A549 (cell line): ENCODE data around the gene TMTC1. TPM values are rescaled to one million over a fixed set of nuclear protein-coding genes. Genes with fewer than 3 reads are reported as not detected.

Experiments
- ATAC-seq, 2 experiments: fragments of 200-7000 bp in 1 of 2; fragments of >200 bp in 1 of 2; cut with Nextera tagmentation in 1 of 2; cut with Tn5 transposase in 1 of 2; 3 replicates each; pipeline versions ENCODE4 v1.8.0 to v1.9.1; 2018 to 2020; ENCODE audit warnings: mild to moderate bottlenecking in 1 of 2, moderate library complexity in 1 of 2
- CTCF ChIA-PET: fragments of 300-600 bp; sonication (Branson Sonifier 250); formaldehyde crosslinking; extraction: SDS; loops from one replicate; lab custom pipeline; 2021; ENCODE audit warnings: antibody characterized with exemption, inconsistent platforms; lab: Yijun Ruan, JAX
- POLR2A ChIA-PET: fragments of 350-600 bp; formaldehyde crosslinking; extraction: SDS; loops from one replicate; lab custom pipeline; 2021; ENCODE audit warnings: antibody characterized with exemption, inconsistent platforms; lab: Yijun Ruan, JAX
- DNase-seq, 2 experiments: peaks; one replicate each; pipeline versions ENCODE4 v3.0.0 to v3.0.0-alpha.2; 2011 to 2016; ENCODE audit warnings: low read depth in 1 of 2, low spot score in 1 of 2
- FAIRE-seq: peaks from 2 replicates; lab custom pipeline; 2011; peaks lifted over from hg19 to GRCh38; lab: Jason Lieb, UNC
- H3K27ac ChIP-seq, 2 experiments: fragments of >200 bp; sonication (Bioruptor Twin); formaldehyde crosslinking; 3 replicates each; pipeline ENCODE4 v1.5.1; 2016 to 2017
- H3K4me1 ChIP-seq: fragments of >200 bp; sonication (Bioruptor Twin); formaldehyde crosslinking; 3 replicates; pipeline ENCODE4 v1.6.1; 2016
- H3K4me2 ChIP-seq: fragments of >200 bp; sonication (Bioruptor Twin); formaldehyde crosslinking; 3 replicates; pipeline ENCODE4 v1.6.1; 2016
- H3K4me3 ChIP-seq: fragments of >200 bp; sonication (Bioruptor Twin); formaldehyde crosslinking; 3 replicates; pipeline ENCODE4 v1.5.1; 2016
- H3K9me3 ChIP-seq: fragments of >200 bp; sonication (Bioruptor Twin); formaldehyde crosslinking; 3 replicates; pipeline ENCODE4 v1.6.1; 2016
- CBX2 ChIP-seq: fragments of 200-600 bp; sonication (generic); IDR thresholded peaks from 2 replicates; pipeline ENCODE4 v1.6.1; 2016; ENCODE audit warnings: low read depth, mild to moderate bottlenecking, borderline replicate concordance
- EHF ChIP-seq: fragments of 250-450 bp; sonication (Bioruptor Pico); IDR thresholded peaks from 2 replicates; pipeline ENCODE4 v1.5.0; 2020; ENCODE audit warnings: mild to moderate bottlenecking
- EP300 ChIP-seq, 2 experiments: fragments of >200 bp; sonication (Bioruptor Twin); formaldehyde crosslinking; IDR thresholded peaks; 2 replicates in 1 of 2; 3 replicates in 1 of 2; pipeline ENCODE4 v1.6.1; 2016 to 2017
- GATA3 ChIP-seq: IDR thresholded peaks from 2 replicates; pipeline ENCODE4 v1.6.1; 2012; ENCODE audit warnings: borderline replicate concordance
- HOXB5 ChIP-seq: fragments of 250-450 bp; sonication (Bioruptor Pico); IDR thresholded peaks from 2 replicates; pipeline ENCODE4 v1.5.0; 2020; ENCODE audit warnings: mild to moderate bottlenecking, moderate library complexity
- MAFK ChIP-seq: fragments of 450-650 bp; IDR thresholded peaks from 2 replicates; pipeline ENCODE4 v1.6.1; 2014; ENCODE audit not compliant: partially characterized antibody
- MYC ChIP-seq: IDR thresholded peaks from 2 replicates; pipeline ENCODE4 v1.6.1; 2012; ENCODE audit warnings: mild to moderate bottlenecking, inconsistent platforms, low read length, improper control_type of control experiment, borderline replicate concordance
- NPAS2 ChIP-seq: fragments of 250-450 bp; sonication (Bioruptor Pico); IDR thresholded peaks from 2 replicates; pipeline ENCODE4 v1.8.0; 2022; ENCODE audit warnings: mild to moderate bottlenecking, moderate library complexity, borderline replicate concordance
- PBX3 ChIP-seq: IDR thresholded peaks from 2 replicates; pipeline ENCODE4 v1.6.1; 2012
- PHF8 ChIP-seq: fragments of 200-600 bp; sonication (generic); IDR thresholded peaks from 2 replicates; pipeline ENCODE4 v1.6.1; 2016; ENCODE audit warnings: low read depth, mild to moderate bottlenecking, antibody characterized with exemption, moderate library complexity, borderline replicate concordance
- POLR2A ChIP-seq: IDR thresholded peaks from 2 replicates; pipeline ENCODE4 v1.6.1; 2012; ENCODE audit warnings: mild to moderate bottlenecking, low read length
- POLR2AphosphoS2 ChIP-seq: conservative IDR thresholded peaks from 2 replicates; pipeline ENCODE4 v1.6.1; 2012; ENCODE audit warnings: low read length, improper control_type of control experiment, inconsistent platforms
- SMC3 ChIP-seq: fragments of >200 bp; sonication (Bioruptor Twin); formaldehyde crosslinking; IDR thresholded peaks from 3 replicates; pipeline ENCODE4 v1.6.1; 2018; ENCODE audit warnings: inconsistent platforms
- SREBF2 ChIP-seq: fragments of 450-650 bp; IDR thresholded peaks from 2 replicates; pipeline ENCODE4 v1.6.1; 2014; ENCODE audit warnings: mild to moderate bottlenecking, moderate library complexity
- TP53 ChIP-seq: fragments of 250-450 bp; sonication (Bioruptor Pico); IDR thresholded peaks from 2 replicates; pipeline ENCODE4 v1.5.0; 2021; ENCODE audit warnings: mild to moderate bottlenecking, moderate library complexity
- ZC3H11A ChIP-seq: fragments of 450-650 bp; IDR thresholded peaks from 2 replicates; pipeline ENCODE4 v1.6.1; 2014; ENCODE audit warnings: antibody characterized with exemption, mild to moderate bottlenecking
- WGBS: methylation state at CpG from one replicate; pipeline ENCODE4 v1.1.6; 2017; ENCODE audit errors: missing lambda C conversion rate; 5-methylcytosine and 5-hydroxymethylcytosine counted together
- polyA plus RNA-seq, 4 experiments: library from polyadenylated mRNA; depleted of rRNA in 3 of 4; stranded (reverse); fragments of >200 nt; fragmentation: RNase III in 1 of 4; extraction: RNeasy Plus Mini Kit Qiagen cat#74134 plus additional on column Dnase treatment in 1 of 4; gene quantifications; 2 replicates in 3 of 4; 3 replicates in 1 of 4; pipeline ENCODE4 v1.2.3, GENCODE V29; 2011 to 2017
- TF ChIP-seq, protein P1 (sequence below): fragments of >200 bp; sonication (Bioruptor Twin); formaldehyde crosslinking; IDR thresholded peaks from 2 replicates; pipeline ENCODE4 v1.6.1; 2016
- TF ChIP-seq, protein P2 (sequence below): fragments of 450-650 bp; IDR thresholded peaks from 2 replicates; pipeline ENCODE4 v1.6.1; 2014; ENCODE audit warnings: antibody characterized with exemption

Gene TMTC1
- polyA plus RNA-seq, 2 of the 4 experiments (the other 2 are of a cell fraction), result 0.28 TPM; not detected in 1

- H3K4me3 ChIP-seq, result no peak overlapping the region
- FAIRE-seq, result no peak
- H3K4me2 ChIP-seq, result no peak overlapping the region
- no peak overlapping the region for H3K27ac ChIP-seq
- no peaks in the 10 kb centered on the region for H3K9me3 ChIP-seq
- ATAC-seq, result no peak
- H3K4me1 ChIP-seq, result no peaks in the 10 kb centered on the region
- WGBS, result 17% methylated on average over 5 of the region's 5 CpGs
- TF ChIP-seq SREBF2 (no peak), POLR2AphosphoS2 (no peak), EP300 (IDR thresholded peaks at IDR 0.05) (no peak), CBX2 (no peak), SMC3 (no peak), NPAS2 (CRISPR knock-in tag) (no peak), MYC (no peak), PBX3 (no peak), TP53 (CRISPR knock-in tag) (no peak)
- TF ChIP-seq, protein P1, sequence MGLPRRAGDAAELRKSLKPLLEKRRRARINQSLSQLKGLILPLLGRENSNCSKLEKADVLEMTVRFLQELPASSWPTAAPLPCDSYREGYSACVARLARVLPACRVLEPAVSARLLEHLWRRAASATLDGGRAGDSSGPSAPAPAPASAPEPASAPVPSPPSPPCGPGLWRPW, result no peak
- DNase-seq, result no peak
- ChIA-PET POLR2A (no interaction called here), CTCF (no interaction called here)
Measured at GRCh38 chr12:29734305-29734704, 49.4 kb downstream of the TMTC1 start.

GRCh38 chr12:29733501-29733900 is 50.2 kb downstream of the TMTC1 start:
- FAIRE-seq (no peak), ATAC-seq (no peak), DNase-seq (no peak)
- 23% methylated on average over 1 of the region's 1 CpG for WGBS
- ChIA-PET POLR2A (no interaction called here), CTCF (interaction anchor here (0.6 kb wide), 1 partner anchor 9 kb away, joined by 3 read pairs; no protein-coding TSS in a partner anchor)
- Histone ChIP-seq H3K9me3 (no peaks in the 10 kb centered on the region), H3K4me2 (no peak overlapping the region), H3K4me1 (no peaks in the 10 kb centered on the region), H3K4me3 (no peak overlapping the region), H3K27ac (no peak overlapping the region)
- TF ChIP-seq MAFK (no peak), POLR2A (no peak), ZC3H11A (no peak), HOXB5 (CRISPR knock-in tag) (no peak)

DNA sequence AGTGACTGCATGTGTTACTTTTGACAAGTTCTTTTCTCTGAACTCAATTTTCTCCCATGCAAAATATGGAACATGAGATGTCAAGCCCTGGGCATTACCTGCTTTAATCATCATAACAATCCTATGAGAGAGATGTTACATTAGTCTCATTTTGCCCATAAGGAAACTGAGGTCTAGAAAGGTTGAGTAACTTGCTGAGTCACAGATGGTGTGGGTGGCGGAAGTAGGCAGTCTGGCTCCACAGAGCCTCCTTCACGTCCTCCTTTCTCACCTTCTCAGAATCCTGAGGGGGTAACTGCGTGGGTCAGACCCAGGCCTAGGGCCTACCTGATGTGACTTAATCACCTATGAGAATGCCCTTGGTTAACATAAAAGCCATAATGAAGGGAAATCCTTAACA is 50.7 kb downstream of the TMTC1 start:
- no peaks in the 10 kb centered on the region for H3K9me3 ChIP-seq
- no peak overlapping the region for H3K27ac ChIP-seq
- no peak overlapping the region for H3K4me2 ChIP-seq
- H3K4me3 ChIP-seq, result no peak overlapping the region
- 34% methylated on average over 3 of the region's 3 CpGs for WGBS
- POLR2A ChIA-PET, result no interaction called here
- DNase-seq, result no peak
- no peak for TF ChIP-seq PHF8
- no peak for TF ChIP-seq GATA3
- TF ChIP-seq, all 56 proteins: peak for 0
- FAIRE-seq, result no peak
- ATAC-seq, result no peak
- H3K4me1 ChIP-seq, result no peaks in the 10 kb centered on the region
- CTCF ChIA-PET, result interaction anchor here (0.6 kb wide), 1 partner anchor 9 kb away, joined by 3 read pairs; no protein-coding TSS in a partner anchor

- CTCF ChIA-PET, result no interaction called here
- TF ChIP-seq NPAS2 (CRISPR knock-in tag) (no peak), TP53 (CRISPR knock-in tag) (no peak), EHF (no peak)
- TF ChIP-seq, protein P2, sequence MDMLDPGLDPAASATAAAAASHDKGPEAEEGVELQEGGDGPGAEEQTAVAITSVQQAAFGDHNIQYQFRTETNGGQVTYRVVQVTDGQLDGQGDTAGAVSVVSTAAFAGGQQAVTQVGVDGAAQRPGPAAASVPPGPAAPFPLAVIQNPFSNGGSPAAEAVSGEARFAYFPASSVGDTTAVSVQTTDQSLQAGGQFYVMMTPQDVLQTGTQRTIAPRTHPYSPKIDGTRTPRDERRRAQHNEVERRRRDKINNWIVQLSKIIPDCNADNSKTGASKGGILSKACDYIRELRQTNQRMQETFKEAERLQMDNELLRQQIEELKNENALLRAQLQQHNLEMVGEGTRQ, result no peak
- TF ChIP-seq, all 56 proteins: peak for 0
- no peak for FAIRE-seq
- Histone ChIP-seq H3K4me1 (no peaks in the 10 kb centered on the region), H3K4me3 (no peak overlapping the region), H3K27ac (no peak overlapping the region), H3K4me2 (no peak overlapping the region), H3K9me3 (no peaks in the 10 kb centered on the region)
- 4% methylated on average over 3 of the region's 3 CpGs for WGBS
- POLR2A ChIA-PET, result no interaction called here
- no peak for DNase-seq
- no peak for ATAC-seq
Measured at GRCh38 chr12:29732593-29732992, 51.1 kb downstream of the TMTC1 start.
